GM19468 (cell line): Measurements from ENCODE around the gene LYPD6B.
"Not testable (repeated sequence)": the region's sequence is repeated elsewhere in the genome, so short reads cannot be mapped to it uniquely, and the experiment has no call there.

ENCODE experiments used
- ATAC-seq: cut with Tn5 transposase; IDR thresholded peaks from one replicate; pipeline ENCODE4 v1.9.1; 2021; ENCODE audit warnings: mild to moderate bottlenecking, moderate library complexity, moderate number of reproducible peaks; ENCODE audit not compliant: unreplicated experiment; ENCODE audit errors: extremely low read depth

LYPD6B gene

GRCh38 chr2:149226790-149227189, 188.3 kb downstream of the LYPD6B start:
- ATAC-seq: peak; percentile 53

- no peak for ATAC-seq
Observed at GRCh38 chr2:149235816-149236375, 197.4 kb downstream of the LYPD6B start.

- no peak for ATAC-seq
Observed at GRCh38 chr2:149236410-149236809, 197.9 kb downstream of the LYPD6B start.

GRCh38 chr2:149246186-149246585, 207.7 kb downstream of the LYPD6B start:
- no peak for ATAC-seq

- not testable (repeated sequence) for ATAC-seq
Observed at GRCh38 chr2:149251436-149251835, 212.9 kb downstream of the LYPD6B start.

GRCh38 chr2:149256877-149257276, 218.4 kb downstream of the LYPD6B start:
- ATAC-seq: not testable (repeated sequence)

GRCh38 chr2:149258531-149258930, 220.0 kb downstream of the LYPD6B start:
- no peak for ATAC-seq

GRCh38 chr2:149259136-149259535, 220.6 kb downstream of the LYPD6B start:
- no peak for ATAC-seq

- ATAC-seq: no peak
Observed at GRCh38 chr2:149261692-149262091, 223.2 kb downstream of the LYPD6B start.
